ENCODE results near the gene CHST13. TPM values are rescaled to one million over a fixed set of nuclear protein-coding genes. Genes with fewer than 3 reads are reported as not detected.

Gene CHST13
- total and polyA plus RNA-seq, 2 of the 4 experiments (the other 2 are of a cell fraction): not detected

DNA sequence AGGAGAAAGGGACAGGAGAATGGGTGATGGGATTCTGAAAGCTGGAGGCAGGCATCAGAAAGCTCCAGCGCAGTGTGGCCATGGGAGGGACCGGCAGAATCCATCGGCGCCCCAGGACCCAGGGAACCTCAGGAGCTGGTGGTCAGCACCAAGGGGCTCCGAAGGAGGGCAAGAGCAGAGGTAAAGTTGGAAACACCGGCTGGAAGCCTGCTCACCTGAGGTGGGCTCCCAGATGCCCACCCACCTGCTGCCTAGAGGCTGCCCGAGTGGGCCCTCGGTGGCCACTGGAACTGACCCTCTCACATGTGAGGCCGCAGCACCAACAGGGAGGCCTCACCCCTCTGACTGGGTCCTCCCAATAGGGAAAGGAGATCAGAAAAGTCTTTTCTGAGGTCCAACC lies 38.0 kb upstream of the CHST13 start:
- Histone ChIP-seq H3K14ac (replicated peaks; ENCODE audit: low read depth, low read length) (no peak overlapping the region), H3K9me3 (ENCODE audit: control insufficient read depth, insufficient read depth, low read length) (no peaks in the 10 kb centered on the region), H3K4me2 (ENCODE audit: low read depth, low read length) (no peak overlapping the region), H4K20me1 (ENCODE audit: insufficient read depth, low read length) (no peaks in the 10 kb centered on the region), H3K4me1 (ENCODE audit: control insufficient read depth, insufficient read depth, low read length) (no peaks in the 10 kb centered on the region), H3K23ac (ENCODE audit: low read depth, low read length) (no peak overlapping the region), H2BK15ac (ENCODE audit: low read depth, low read length) (no peak overlapping the region), H3K9me1 (ENCODE audit: insufficient read depth, low read length) (no peaks in the 10 kb centered on the region), H3K27ac (ENCODE audit: insufficient read depth, low read length) (no peak overlapping the region), H3K56ac (ENCODE audit: extremely low read depth, insufficient read depth, low read length) (no peak overlapping the region), H2AK5ac (ENCODE audit: low read depth, low read length) (no peak overlapping the region), H2AK9ac (replicated peaks; ENCODE audit: low read depth, low read length, poor library complexity) (no peak overlapping the region), H4K8ac (ENCODE audit: low read depth in 2 of 2, low read length in 2 of 2) (no peak overlapping the region), H3K36me3 (ENCODE audit: control insufficient read depth, insufficient read depth, low read length) (no peaks in the 10 kb centered on the region), H3K4ac (ENCODE audit: low read depth, low read length) (no peak overlapping the region), H3K27me3 (ENCODE audit: control insufficient read depth, insufficient read depth, low read length) (peaks cover 15% of the 10 kb centered on the region; the same call in 1 of the 2 replicates), H3K18ac (ENCODE audit: low read depth, low read length) (no peak overlapping the region), H4K91ac (ENCODE audit: insufficient read depth, low read depth, low read length) (no peak overlapping the region), H2BK5ac (ENCODE audit: low read depth, low read length, poor library complexity, severe bottlenecking) (no peak overlapping the region), H4K5ac (ENCODE audit: low read depth, low read length) (no peak overlapping the region), H2AFZ (replicated peaks; ENCODE audit: low read length, poor library complexity) (no peak overlapping the region), H3K4me3 (ENCODE audit: insufficient read depth, low read depth, low read length) (no peak overlapping the region), H2BK120ac (ENCODE audit: low read depth, low read length) (no peak overlapping the region), H3K79me1 (ENCODE audit: low read depth in 1 of 2, low read length in 2 of 2) (no peaks in the 10 kb centered on the region), H3K9ac (ENCODE audit: low read depth, low read length) (no peak overlapping the region), H2BK20ac (ENCODE audit: low read depth, low read length) (no peak overlapping the region)
- no CpG with 5 or more reads among the region's 9 CpGs for WGBS, 2 experiments (ENCODE audit: extremely low coverage in 2 of 2, insufficient read length in 1 of 2)
- ATAC-seq (ENCODE audit: low read depth) (no peak), DNase-seq (no peak)
- in situ Hi-C loops (cut with MboI; ENCODE audit: low sequenced_read_pairs): no loop called here
- ChIA-PET POLR2A (ENCODE audit: unreplicated experiment) (no interaction called here), CTCF (no interaction called here)
- dilution Hi-C loops (cut with HindIII; ENCODE audit: low sequenced_read_pairs, unreplicated experiment): no loop called here
- BruUV-seq (replicated peaks): no TSS peak
- TF ChIP-seq BHLHE40 (IDR thresholded peaks at IDR 0.05; ENCODE audit: low read depth, low read length): no peak
- no peak for TF ChIP-seq MAZ (IDR thresholded peaks at IDR 0.05; ENCODE audit: borderline replicate concordance, low read depth, low read length)
- TF ChIP-seq NFE2L2 (IDR thresholded peaks at IDR 0.05; ENCODE audit: low read depth, low read length): no peak
- no peak for TF ChIP-seq RCOR1 (IDR thresholded peaks at IDR 0.05; ENCODE audit: insufficient replicate concordance, low read length)
- intact Hi-C loops (cut with micrococcal nuclease): no loop called here
